ENCODE measurements around the gene SZRD1.

- TF ChIP-seq, protein P1, sequence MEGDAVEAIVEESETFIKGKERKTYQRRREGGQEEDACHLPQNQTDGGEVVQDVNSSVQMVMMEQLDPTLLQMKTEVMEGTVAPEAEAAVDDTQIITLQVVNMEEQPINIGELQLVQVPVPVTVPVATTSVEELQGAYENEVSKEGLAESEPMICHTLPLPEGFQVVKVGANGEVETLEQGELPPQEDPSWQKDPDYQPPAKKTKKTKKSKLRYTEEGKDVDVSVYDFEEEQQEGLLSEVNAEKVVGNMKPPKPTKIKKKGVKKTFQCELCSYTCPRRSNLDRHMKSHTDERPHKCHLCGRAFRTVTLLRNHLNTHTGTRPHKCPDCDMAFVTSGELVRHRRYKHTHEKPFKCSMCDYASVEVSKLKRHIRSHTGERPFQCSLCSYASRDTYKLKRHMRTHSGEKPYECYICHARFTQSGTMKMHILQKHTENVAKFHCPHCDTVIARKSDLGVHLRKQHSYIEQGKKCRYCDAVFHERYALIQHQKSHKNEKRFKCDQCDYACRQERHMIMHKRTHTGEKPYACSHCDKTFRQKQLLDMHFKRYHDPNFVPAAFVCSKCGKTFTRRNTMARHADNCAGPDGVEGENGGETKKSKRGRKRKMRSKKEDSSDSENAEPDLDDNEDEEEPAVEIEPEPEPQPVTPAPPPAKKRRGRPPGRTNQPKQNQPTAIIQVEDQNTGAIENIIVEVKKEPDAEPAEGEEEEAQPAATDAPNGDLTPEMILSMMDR (IDR thresholded peaks at IDR 0.05) = no peak
- no peak for TF ChIP-seq POLR2A (IDR thresholded peaks at IDR 0.05)
These were observed 39.8 kb downstream of the SZRD1 start for GRCh38 chr1:16406868-16407267.

Measured in suprapubic skin (tissue), 3 donors.